Femur (tissue), 1 donor: Measurements from ENCODE around the gene C19orf18.
"Not testable (repeated sequence)": the region's sequence is repeated elsewhere in the genome, so short reads cannot be mapped to it uniquely, and the experiment has no call there.

Experiments used
- DNase-seq: peaks from one replicate; pipeline ENCODE4 v3.0.0-alpha.2; 2017

Gene C19orf18

DNA sequence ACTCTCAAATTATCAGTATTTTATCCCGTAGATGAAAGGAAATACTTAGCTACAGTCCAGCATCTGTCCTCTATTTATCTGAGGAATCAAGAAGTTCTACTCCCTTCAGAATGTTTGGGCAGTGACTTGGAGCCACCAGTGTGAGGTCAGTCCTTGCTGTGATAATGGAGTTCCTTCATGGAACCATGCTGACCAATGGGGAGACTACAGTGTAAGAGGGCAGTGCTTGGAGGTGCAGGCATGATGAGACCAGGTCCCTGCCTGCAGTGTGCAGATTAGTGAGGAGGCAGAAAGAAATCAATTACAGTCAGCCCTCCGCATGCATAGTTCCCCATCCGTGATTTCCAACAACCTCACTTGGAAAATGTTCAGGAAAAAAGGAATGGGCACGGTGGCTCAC, at the start of gene C19orf18:
Gene C19orf18, minus strand, starts transcription at position 101 of the 400 bp plus-strand sequence. CDS start 102 bp downstream, outside the sequence.
- no peak for DNase-seq

DNA sequence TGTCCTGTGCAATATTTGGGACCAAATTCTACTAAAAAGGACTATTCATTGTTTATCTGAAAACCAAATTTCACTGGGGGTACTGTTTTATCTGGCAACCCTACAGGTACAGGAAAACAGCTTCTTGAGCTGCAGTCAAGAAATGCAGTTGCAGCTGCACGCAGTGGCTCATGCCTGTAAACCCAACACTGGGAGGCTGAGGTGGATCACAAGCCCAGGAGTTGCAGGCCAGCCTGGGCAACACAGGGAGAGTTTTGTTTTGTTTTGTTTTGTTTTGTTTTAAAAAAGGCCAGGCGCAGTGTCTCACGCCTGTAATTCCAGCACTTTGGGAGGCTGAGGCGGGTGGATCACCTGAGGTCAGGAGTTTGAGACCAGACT, 47.9 kb upstream of the C19orf18 start:
- DNase-seq = no peak

DNA sequence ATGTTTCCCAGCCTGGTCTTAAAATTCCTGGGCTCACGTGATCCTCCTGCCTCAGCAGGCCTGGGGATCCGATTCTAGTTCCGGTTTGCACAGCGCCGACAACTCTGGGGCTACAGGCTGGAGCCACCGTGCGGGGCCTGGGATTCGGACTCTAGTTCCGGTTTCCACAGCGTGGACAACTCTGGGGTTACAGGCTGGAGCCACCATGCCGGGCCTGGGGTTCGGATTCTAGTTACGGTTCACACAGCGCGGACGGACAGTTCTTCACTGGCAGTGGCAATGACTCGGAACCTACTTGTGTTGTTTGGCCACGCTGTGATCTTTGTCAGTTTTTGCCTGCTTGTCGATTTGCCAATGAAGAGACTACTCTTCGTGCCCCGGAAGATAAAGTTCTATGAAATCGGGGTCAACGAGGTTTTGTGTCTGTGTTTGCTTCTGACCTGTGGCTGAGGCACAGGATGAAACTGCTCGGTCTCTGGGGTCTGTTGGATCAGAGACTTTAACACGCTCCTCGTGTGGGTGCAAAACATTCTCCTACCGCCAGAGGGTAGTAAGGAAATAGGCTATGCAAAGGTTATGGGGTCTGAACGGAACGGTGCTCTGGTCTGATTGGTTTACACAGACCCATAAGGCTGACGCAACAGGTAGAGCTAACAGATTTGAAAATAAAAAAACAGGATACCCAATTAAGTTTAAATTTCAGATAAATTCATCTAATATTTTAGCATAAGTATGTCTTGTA, 47.4 kb upstream of the C19orf18 start:
- peak; percentile 81 for DNase-seq

DNA sequence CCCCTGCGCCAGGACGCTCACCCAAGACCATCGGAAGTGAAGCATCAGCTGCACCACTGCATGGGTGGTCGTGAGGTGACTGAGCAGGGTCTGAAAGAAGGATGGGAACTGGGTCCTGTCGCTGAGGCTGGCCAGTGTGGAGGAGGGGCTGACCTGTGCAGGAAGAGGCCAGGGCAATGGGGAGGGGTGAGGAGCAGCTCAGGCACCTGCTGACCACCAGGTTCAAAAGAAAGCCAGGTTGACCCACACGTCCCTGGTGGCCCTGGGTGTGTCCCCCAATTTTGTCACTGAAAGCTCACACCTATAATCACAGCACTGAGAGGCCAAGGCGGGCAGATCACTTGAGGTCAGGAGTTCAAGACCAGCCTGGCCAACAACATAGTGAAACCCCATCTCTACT, 45.8 kb upstream of the C19orf18 start:
- DNase-seq = no peak

DNA sequence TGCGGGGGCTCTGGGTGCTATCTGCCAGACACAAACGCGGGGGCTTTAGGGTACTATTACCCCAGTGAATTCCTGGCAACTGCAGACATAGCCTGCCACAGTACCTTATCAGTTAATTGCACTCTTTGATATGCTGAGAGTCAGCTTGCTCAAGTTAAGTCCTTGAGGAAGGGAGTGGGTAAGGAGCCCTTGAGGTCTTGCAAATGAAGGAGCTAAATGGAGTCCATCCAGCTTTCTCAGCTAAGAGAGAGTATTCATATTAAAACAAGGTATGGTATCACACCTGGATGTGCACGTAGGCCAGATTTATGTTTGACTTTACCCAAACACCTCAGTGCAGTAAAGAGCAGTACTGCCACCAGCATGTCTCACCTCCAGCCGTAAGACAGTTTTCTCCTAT, 39.8 kb upstream of the C19orf18 start:
- no peak for DNase-seq

DNA sequence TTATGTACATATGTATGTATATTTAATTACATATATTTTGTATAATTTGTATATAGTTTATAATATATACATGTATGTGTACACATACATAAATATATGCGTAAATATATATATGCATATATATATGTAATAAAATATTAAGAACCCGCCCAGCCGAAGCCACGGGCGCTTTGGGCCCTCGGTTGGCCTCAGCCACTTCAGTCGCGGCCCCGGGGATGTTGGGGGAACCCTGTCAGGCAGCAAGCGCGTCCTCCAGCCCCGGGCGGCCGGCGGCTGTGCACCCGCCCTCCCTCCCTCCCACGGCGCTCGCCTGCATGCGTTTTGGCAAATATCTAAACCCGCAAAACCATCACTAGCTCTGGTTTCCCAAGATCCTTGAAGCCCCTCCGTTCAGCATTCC, 36.2 kb upstream of the C19orf18 start:
- DNase-seq = no peak

DNA sequence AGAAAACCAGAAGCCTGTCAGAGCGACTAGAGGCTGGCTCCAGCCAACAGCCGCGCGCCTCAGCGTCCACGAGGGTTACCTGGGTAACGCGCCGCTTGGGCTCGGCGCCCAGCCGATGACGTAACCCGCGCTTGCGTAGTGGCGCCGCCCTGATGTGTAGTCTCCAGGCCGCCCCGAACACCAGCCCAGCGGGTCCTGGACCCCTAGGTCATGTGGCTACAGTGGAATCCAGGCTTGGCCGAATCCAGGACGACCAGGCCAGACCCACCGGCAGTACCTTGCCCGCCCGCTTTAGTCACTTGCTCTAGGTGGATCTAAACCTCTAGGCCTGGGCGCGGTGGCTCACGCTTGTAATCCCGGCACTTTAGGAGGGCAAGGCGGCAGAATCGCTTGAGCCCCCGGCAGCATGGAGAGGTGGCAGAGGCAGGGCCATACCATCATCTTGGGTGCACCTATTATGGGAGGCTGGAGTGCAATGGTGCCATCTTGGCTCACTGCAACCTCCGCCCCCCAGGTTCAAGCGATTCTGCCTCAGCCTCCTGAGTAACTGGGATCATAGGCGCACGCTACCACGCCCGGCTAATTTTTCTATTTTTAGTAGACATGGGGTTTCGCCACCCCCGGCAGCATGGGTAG, 35.5 kb upstream of the C19orf18 start:
- peak; percentile 93 for DNase-seq

DNA sequence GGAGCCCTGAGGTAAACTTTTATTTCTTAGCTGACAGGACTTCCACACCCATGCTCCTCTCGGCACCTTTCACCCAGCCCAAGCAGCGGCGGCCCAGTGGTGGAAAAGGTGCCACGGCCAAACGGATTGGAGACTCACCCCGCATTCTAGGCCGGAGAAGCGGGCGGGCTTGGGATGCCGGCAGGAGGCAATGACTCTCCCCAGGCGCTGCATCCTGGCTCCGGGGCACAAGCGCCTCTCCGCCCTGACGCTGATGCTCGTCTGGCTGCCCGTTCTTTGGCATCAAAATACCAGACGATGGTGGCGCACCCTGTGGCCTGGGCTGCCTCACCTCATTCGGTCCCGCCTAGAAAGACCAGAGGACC, 34.9 kb upstream of the C19orf18 start:
- DNase-seq = no peak

DNA sequence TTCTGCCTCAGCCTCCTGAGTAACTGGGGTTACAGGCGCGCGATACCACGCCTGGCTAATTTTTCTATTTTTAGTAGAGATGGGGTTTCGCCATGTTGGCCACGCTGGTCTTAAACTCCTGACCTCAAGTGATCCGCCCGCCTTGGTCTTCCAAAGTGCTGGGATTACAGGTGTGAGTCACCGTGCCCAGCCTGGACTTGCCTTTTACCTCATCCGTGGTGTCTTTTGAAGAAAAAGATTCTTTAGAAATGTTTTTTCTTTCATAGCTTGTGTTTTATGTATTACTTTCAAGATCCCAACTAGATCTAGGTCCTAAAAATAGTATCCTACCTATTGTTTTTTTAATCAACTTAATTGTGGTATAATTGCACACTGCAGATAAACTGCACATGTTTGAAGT, 34.5 kb upstream of the C19orf18 start:
- not testable (repeated sequence) for DNase-seq

DNA sequence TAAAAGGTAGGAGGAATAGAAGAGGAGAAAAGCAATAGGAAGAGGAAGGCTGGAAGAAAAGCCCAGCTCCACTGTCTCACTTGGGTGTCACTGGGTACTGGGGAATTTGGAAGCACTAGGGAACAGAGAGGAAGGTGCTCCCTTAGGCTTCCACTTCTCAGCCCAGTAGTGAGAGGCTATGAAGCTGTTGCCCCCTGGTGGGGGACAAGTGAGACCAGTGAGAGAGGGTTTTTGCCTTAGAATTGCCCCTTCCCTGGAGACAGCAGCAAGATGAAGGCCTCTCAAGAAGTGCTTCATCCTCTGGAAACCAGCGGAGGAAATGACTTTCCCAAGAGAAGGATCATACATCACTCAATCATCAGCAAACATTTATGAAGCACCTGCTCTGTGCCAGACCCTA, 33.0 kb upstream of the C19orf18 start:
- DNase-seq = no peak

DNA sequence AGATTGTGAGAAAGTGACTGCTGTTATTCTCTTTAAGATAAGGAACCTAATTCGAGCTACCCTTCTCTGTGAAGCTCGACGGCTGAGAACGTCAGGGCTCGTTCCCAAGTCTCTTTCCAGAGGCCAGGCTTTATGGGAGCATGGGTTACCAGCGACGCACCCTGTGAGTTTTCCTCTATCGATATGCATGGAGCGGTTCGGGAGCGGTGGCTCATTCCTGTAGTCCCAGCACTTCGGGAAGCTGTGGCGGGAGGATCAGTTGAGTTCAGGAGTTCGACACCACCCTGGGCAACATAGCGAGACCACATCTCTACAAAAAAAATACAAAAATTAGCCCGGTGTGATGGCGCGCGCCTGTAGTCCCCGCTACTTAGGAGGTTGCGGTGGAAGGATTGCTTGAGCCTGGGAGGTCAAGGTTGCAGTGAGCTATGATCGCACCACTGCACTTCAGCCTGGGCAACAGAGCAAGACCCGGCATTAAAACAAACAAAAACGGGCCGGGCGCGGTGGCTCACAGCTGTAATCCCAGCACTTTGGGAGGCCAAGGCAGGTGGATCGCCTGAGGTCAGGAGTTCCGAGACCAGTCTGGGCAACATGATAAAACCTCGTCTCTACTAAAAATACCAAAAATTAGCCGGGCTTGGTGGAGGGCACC, 29.0 kb upstream of the C19orf18 start:
- no peak for DNase-seq

DNA sequence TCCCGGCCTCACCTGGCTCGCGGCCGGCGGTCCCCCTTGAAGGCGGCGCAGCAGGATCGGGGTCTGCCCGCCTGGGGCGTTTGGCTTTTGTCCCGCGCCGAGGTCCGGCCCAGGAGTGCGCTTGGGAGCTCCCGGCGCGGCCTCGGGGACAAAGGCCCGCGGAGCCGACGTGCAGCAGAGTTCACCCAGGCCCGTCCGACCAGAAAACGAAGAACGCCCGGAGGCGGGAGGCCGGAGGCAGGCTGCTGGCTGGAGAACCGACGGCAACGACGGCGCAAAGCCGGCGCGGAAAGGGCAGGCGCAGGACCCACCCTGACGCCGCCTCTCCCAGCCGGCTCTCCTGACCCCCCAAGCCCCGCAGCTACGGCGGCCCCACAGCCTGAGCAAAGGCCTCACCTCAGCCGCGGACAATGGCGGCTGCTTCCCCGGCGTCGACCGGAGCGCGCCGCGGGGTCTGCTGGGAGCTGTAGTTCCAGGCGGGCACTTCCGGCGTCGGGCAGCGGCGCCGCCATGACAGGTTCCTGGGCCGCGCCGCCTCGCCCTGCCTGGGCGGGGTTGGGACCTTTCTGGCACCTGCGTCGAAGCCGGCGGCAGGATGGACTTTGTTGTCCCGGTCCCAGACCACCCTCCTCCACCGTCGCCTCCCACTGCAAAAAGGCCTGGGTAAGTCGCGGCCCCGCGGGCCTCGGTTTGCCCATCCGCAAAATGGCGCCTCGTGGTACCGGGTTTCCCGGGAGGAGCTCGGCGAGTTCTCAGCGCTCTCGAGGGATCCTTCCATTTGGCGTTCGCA, 28.2 kb upstream of the C19orf18 start, which contains the start of gene ZNF606:
Gene ZNF606, minus strand, starts transcription at position 437 of the 790 bp plus-strand sequence. CDS start 1,501 bp downstream, outside the sequence.
- peak; percentile 94 for DNase-seq

DNA sequence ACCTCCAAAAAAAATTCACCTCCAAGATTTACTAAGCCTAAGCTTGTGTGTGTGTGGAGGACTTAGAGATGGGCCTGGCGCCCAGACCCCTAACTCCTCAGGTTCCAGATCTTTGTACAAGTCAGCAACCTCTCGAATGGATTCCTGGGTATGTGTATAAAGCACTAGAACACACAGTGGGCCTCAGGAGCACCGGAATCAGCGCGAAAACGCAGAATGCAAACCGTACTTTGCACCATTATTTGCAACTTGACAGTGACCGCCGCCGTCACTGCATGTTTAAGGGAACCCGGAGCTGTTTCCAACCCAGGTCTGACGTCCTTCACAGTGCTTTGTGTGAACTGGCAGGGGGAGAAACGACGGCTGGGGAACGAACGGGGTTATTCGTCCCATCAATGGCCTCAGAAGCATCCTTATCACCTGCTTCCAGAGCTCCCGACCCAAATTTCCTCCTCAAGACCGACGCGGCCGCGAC, 27.6 kb upstream of the C19orf18 start:
- DNase-seq = peak; percentile 33

DNA sequence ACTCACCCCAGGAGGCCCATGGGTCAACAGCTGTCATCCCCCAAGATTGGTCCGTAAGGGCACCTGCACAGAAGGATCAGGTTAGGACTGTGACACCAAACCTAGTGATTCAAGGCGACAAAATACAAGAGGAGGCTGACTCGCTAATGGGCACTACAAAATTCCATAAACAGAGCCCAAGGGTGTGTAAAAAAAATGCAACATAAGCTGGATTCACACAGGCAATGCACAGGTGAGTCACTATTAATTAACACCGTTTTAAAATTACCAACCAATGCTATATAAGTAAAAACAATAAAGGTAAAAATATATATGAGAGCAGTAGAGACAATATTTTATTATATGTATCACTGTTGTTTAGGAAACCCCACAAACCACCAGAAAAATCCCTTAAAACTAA, 26.3 kb upstream of the C19orf18 start:
- no peak for DNase-seq

DNA sequence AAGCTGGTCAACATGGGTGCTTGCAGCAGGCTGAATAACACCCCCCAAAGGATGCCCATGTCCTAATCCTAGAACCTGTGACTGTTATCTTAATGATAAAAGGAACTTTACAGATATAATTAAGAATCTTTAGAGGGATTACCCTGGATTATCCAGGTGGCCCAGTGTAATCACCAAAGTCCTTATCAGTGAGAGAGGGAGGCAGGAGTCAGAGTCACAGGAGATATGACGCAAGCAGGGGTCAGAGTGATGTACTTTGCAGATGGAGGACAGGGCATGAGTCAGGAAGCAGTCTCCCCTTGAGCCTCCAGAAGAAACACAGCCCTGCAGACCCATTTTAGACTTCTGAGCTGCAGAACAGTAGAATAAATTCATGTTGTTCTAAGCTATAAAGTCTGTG, 18.5 kb upstream of the C19orf18 start:
- no peak for DNase-seq

DNA sequence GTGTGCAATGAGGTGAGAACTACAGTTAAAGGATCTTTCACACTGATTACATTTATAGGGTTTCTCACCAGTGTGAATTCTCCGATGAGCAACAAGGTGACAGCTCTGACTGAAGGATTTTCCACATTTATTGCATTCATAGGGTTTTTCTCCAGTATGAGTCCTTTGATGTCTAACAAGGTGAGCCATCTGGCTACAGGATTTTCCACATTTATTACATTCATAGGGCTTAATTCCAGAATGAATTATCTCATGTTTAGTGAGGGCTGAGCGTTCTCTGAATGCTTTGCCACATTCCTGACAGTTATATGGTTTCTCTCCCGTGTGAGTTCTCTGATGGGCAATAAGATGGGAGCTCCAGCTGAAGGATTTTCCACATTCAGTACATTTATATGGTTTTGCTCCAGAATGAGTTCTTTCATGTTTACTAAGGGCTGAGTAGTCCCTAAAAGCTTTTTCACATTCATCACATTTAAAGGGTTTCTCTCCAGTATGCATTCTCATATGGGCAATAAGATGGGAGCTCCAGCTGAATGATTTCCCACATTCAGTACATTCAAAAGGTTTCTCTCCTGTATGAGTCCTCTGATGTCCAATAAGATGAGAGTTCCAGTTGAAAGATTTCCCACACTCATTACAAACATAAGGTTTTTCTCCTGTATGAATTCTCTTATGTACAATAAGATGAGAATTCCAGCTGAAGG, 4.4 kb upstream of the C19orf18 start:
- no peak for DNase-seq

DNA sequence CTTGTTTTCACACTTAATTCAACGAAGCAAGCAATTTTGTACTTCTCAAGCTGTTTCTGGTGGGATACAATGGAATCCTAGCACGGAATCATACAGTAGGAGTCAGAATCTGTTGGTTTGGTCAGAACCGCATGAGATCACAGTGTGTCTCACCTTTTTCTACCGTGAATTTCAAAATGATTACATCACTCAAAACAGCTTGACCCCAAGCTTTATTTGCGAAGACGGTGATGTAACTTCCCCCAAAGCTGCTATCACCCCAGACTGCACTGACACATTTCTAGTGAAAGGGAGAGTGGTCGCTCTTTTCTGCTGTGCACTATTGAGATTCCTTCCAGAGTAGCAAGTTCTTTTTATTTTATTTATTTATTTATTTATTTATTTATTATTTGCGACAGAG, 9.6 kb downstream of the C19orf18 start:
- no peak for DNase-seq

DNA sequence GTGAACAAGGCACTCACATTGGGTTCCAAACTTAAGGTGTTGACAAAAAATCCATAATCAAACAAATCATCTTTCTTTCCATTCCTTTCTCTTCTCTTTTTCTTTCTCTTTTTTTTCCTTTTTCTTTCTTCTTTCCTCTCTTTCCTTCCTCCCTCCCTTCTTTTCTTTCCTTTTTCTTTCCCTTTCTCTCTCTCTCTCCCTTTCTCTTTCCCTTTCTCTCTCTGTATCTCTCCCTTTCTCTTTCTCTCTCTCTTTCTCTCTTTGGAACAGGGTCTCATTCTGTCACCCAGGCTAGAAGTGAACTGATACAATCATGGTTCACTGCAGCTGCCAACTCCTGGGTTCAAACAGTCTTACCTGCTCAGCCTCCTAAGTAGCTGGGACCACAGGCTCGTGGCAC, 12.5 kb downstream of the C19orf18 start:
- DNase-seq = no peak

DNA sequence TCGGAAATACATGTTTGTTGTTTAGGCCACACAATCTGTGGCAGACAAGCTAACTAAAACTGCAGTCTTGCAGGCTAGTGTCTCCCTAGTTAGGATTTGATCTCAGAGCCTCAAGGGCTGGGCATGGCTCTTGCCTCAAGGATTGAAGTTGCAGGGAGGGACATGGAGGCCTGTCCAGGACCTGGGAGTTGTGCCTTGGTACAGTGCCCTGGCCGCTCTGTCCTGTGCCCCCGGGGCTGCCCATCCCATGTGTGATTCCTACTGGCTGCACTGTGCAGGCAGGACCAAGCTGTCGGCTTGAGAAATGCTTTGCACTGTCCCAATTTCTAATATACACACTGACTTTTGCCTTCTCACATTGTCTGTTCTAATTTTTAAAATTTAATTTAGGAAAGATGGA, 19.3 kb downstream of the C19orf18 start:
- no peak for DNase-seq

DNA sequence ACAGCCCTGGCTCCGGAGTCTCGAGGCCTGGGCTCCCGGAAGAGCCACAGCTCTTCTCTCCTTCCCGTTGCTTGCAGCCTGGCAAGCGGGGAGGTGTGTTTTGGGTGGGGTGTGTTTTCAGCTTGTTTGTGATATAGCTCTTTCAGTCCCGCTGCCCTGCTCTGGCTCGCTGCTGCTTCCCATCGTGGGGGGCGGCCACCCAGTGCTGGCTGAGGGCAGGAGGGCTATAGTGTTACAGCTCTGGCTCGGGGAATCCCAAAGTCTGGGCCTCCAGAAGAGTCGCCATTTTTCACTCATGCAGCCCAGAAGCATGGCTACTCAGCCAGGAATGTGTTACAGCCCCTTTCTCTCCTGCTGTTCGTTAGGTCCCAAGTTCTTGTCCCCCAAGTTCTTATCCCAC, 24.6 kb downstream of the C19orf18 start:
- DNase-seq = no peak

DNA sequence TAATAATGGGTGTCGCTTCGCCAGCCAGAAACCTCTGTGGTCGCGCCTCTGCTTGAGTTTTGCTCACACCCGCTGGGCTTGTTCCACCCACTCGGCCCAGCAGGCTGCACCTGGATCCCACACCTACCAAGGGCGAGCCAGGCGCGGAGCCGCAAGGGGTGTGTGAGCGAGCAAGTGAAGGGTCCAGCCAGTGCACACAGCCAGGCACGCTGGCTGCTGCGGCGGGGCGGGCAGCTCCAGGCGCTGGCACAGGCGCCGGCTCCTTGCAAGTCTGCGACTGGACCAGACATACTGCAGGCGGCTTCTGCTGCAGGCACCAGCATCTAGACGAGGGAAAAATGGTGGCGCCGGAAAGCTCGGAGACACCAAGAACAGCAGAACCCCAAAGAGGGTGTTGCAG, 25.0 kb downstream of the C19orf18 start:
- DNase-seq = no peak

DNA sequence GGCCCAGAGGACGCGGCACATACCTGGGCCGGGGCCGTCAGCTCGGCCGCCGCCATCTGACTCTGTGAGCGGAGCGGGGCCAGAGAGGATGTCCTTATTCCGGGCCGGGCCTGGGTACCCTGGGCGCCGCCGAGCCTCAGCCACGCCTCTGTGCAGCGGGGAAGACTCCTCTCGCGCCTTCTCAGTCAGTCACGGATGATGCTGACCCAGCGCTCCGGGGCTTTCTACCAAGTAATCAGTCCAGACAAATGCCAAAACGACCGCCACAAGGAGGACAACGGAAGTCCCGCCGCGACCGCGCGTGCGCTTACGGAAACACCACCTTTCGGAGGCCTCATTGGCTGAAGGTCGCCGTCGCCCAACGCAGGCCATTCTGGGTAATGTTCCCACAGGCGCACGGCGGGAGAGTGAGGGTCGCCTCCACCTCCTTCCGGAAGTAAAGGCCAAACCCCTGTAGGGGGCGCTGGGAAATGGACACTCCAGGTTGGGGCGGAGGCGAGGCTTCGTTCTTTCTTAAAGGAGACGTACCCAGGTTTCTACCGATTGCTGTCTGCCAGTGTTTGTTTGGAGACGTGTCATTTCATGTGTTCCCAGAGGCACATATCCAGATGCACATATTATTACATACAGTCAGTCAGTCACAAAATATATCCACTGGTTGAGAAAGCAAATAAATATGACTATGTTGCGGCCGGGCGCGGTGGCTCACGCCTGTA, 26.8 kb downstream of the C19orf18 start, which contains the start of gene ZNF256:
Gene ZNF256, minus strand, starts transcription at position 288 of the 716 bp plus-strand sequence. Its CDS starts 232 bp downstream, at position 56.
- peak; percentile 98 for DNase-seq
